H9 (cell line): ENCODE results near the gene PHF21B. TPM values are rescaled to one million over a fixed set of nuclear protein-coding genes. Genes with fewer than 3 reads are reported as not detected.

ENCODE experiments used
- DNase-seq: peaks from one replicate; pipeline ENCODE4 v3.0.0-alpha.2; 2017
- H2AFZ ChIP-seq: one replicate; pipeline ENCODE4 v1.6.1; 2013; ENCODE audit warnings: mild to moderate bottlenecking, low read length, control low read depth, moderate library complexity
- H2AK5ac ChIP-seq: 2 replicates; pipeline ENCODE4 v1.6.1; 2013; ENCODE audit warnings: low read length, control low read depth, mixed read lengths; ENCODE audit not compliant: insufficient read length
- H2BK120ac ChIP-seq: one replicate; pipeline ENCODE4 v1.6.1; 2013; ENCODE audit warnings: low read depth, mild to moderate bottlenecking, low read length, control low read depth, inconsistent platforms; ENCODE audit not compliant: poor library complexity, severe bottlenecking
- H2BK12ac ChIP-seq: 2 replicates; pipeline ENCODE4 v1.6.1; 2013; ENCODE audit warnings: low read length, control low read depth, mixed read lengths, low read depth; ENCODE audit not compliant: insufficient read length
- H2BK15ac ChIP-seq: 2 replicates; pipeline ENCODE4 v1.6.1; 2013; ENCODE audit warnings: low read depth, low read length, control low read depth
- H2BK20ac ChIP-seq: one replicate; pipeline ENCODE4 v1.6.1; 2013; ENCODE audit warnings: low read depth, mild to moderate bottlenecking, low read length, control low read depth, inconsistent platforms; ENCODE audit not compliant: poor library complexity, severe bottlenecking
- H2BK5ac ChIP-seq: 2 replicates; pipeline ENCODE4 v1.6.1; 2013; ENCODE audit warnings: low read length, control low read depth, mixed read lengths; ENCODE audit not compliant: insufficient read length
- H3K14ac ChIP-seq: 2 replicates; pipeline ENCODE4 v1.6.1; 2013; ENCODE audit warnings: low read length, control low read depth; ENCODE audit not compliant: insufficient read depth
- H3K18ac ChIP-seq: 2 replicates; pipeline ENCODE4 v1.6.1; 2013; ENCODE audit warnings: low read depth, mild to moderate bottlenecking, mixed read lengths, low read length, control low read depth; ENCODE audit not compliant: insufficient read length
- H3K23ac ChIP-seq: 2 replicates; pipeline ENCODE4 v1.6.1; 2013; ENCODE audit warnings: low read length, control low read depth, mixed read lengths, low read depth; ENCODE audit not compliant: insufficient read length
- H3K23me2 ChIP-seq: 2 replicates; pipeline ENCODE4 v1.6.1; 2013; ENCODE audit warnings: low read depth, mild to moderate bottlenecking, mixed read lengths, low read length, control low read depth; ENCODE audit not compliant: insufficient read length, poor library complexity, severe bottlenecking
- H3K27ac ChIP-seq: 2 replicates; pipeline ENCODE4 v1.5.1; 2013; ENCODE audit warnings: low read length, control low read depth, mixed read lengths, low read depth; ENCODE audit not compliant: insufficient read length
- H3K27me3 ChIP-seq: 2 replicates; pipeline ENCODE4 v1.6.1; 2013; ENCODE audit warnings: low read length, control low read depth, inconsistent platforms; ENCODE audit not compliant: insufficient read depth
- H3K4ac ChIP-seq: 2 replicates; pipeline ENCODE4 v1.6.1; 2013; ENCODE audit warnings: low read depth, mild to moderate bottlenecking, control low read depth, inconsistent platforms, low read length, moderate library complexity
- H3K4me1 ChIP-seq: 2 replicates; pipeline ENCODE4 v1.6.1; 2013; ENCODE audit warnings: low read length, control low read depth, inconsistent platforms; ENCODE audit not compliant: insufficient read depth
- H3K4me2 ChIP-seq: 2 replicates; pipeline ENCODE4 v1.6.1; 2013; ENCODE audit warnings: low read length, control low read depth, mixed read lengths; ENCODE audit not compliant: insufficient read length, insufficient read depth
- H3K56ac ChIP-seq: 2 replicates; pipeline ENCODE4 v1.6.1; 2013; ENCODE audit warnings: low read depth, mild to moderate bottlenecking, mixed read lengths, low read length, control low read depth; ENCODE audit not compliant: insufficient read length
- H3K79me1 ChIP-seq: 2 replicates; pipeline ENCODE4 v1.6.1; 2013; ENCODE audit warnings: low read depth, mild to moderate bottlenecking, moderate library complexity, low read length, control low read depth, inconsistent platforms; ENCODE audit not compliant: insufficient read depth, poor library complexity, severe bottlenecking
- H3K79me2 ChIP-seq: 2 replicates; pipeline ENCODE4 v1.6.1; 2013; ENCODE audit warnings: low read length, control low read depth, inconsistent platforms; ENCODE audit not compliant: insufficient read depth
- H3K9ac ChIP-seq: 2 replicates; pipeline ENCODE4 v1.6.1; 2013; ENCODE audit warnings: low read length, control low read depth, mixed read lengths; ENCODE audit not compliant: insufficient read length; ENCODE audit errors: extremely low read depth
- H3K9me3 ChIP-seq: one replicate; pipeline ENCODE4 v1.6.1; 2013; ENCODE audit warnings: low read depth, low read length, inconsistent platforms; ENCODE audit not compliant: control insufficient read depth
- H3T11ph ChIP-seq: one replicate; pipeline ENCODE4 v1.6.1; 2013; ENCODE audit warnings: mild to moderate bottlenecking, low read length, control low read depth, inconsistent platforms
- H4K20me1 ChIP-seq: one replicate; pipeline ENCODE4 v1.6.1; 2013; ENCODE audit not compliant: control insufficient read depth, insufficient read length, insufficient read depth
- H4K5ac ChIP-seq: 2 replicates; pipeline ENCODE4 v1.6.1; 2013; ENCODE audit warnings: low read depth, mild to moderate bottlenecking, mixed read lengths, low read length, control low read depth; ENCODE audit not compliant: insufficient read length
- H4K8ac ChIP-seq: replicated peaks from 2 replicates; pipeline ENCODE4 v1.6.1; 2013; ENCODE audit warnings: low read length, control low read depth, mixed read lengths, low read depth; ENCODE audit not compliant: insufficient read length
- H4K91ac ChIP-seq: 2 replicates; pipeline ENCODE4 v1.6.1; 2013; ENCODE audit warnings: low read depth, mild to moderate bottlenecking, moderate library complexity, mixed read lengths, low read length, control low read depth; ENCODE audit not compliant: insufficient read length
- H3K27ac Mint-ChIP-seq, 3 experiments: 2 replicates in 2 of 3; 3 replicates in 1 of 3; pipeline ENCODE4 v1.8.0; 2020 to 2021; ENCODE audit warnings: mixed read lengths in 3 of 3, mild to moderate bottlenecking in 1 of 3, moderate library complexity in 1 of 3
- H3K27me3 Mint-ChIP-seq: 2 replicates; pipeline ENCODE4 v1.8.0; 2021; ENCODE audit warnings: low read depth, mild to moderate bottlenecking, moderate library complexity, mixed read lengths
- H3K36me3 Mint-ChIP-seq, 3 experiments: 2 replicates in 2 of 3; 3 replicates in 1 of 3; pipeline ENCODE4 v1.8.0; 2020 to 2021; ENCODE audit warnings: low read depth in 3 of 3, mixed read lengths in 3 of 3; ENCODE audit not compliant: insufficient read depth in 1 of 3
- H3K4me1 Mint-ChIP-seq, 2 experiments: 2 replicates each; pipeline ENCODE4 v1.8.0; 2020; ENCODE audit warnings: mixed read lengths in 2 of 2
- H3K4me3 Mint-ChIP-seq, 2 experiments: 2 replicates in 1 of 2; 3 replicates in 1 of 2; pipeline ENCODE4 v1.8.0; 2020 to 2021; ENCODE audit warnings: mild to moderate bottlenecking in 2 of 2, mixed read lengths in 2 of 2, moderate library complexity in 1 of 2
- H3K9me3 Mint-ChIP-seq, 2 experiments: 2 replicates in 1 of 2; 3 replicates in 1 of 2; pipeline ENCODE4 v1.8.0; 2020; ENCODE audit warnings: mild to moderate bottlenecking in 2 of 2, mixed read lengths in 2 of 2, moderate library complexity in 1 of 2
- WGBS: extraction: QIAGEN DNeasy Blood & Tissue Kit; methylation state at CpG from one replicate; pipeline ENCODE4 v1.1.7; 2013; ENCODE audit warnings: missing lambda C conversion rate, low lambda C conversion rate, mixed read lengths; ENCODE audit not compliant: insufficient read length; ENCODE audit errors: extremely low coverage; 5-methylcytosine and 5-hydroxymethylcytosine counted together
- total RNA-seq: library from RNA; stranded (reverse); gene quantifications from 2 replicates; pipeline ENCODE4 v1.2.1, GENCODE V29; 2021
- TF ChIP-seq, protein P1 (sequence below): fragments of 200-600 bp; sonication (generic); conservative IDR thresholded peaks from 3 replicates; pipeline ENCODE4 v1.8.0; 2021; ENCODE audit warnings: antibody characterized with exemption, mild to moderate bottlenecking

The PHF21B gene
- total RNA-seq, 1 experiment from 2014 or later = 60.3 TPM

DNA sequence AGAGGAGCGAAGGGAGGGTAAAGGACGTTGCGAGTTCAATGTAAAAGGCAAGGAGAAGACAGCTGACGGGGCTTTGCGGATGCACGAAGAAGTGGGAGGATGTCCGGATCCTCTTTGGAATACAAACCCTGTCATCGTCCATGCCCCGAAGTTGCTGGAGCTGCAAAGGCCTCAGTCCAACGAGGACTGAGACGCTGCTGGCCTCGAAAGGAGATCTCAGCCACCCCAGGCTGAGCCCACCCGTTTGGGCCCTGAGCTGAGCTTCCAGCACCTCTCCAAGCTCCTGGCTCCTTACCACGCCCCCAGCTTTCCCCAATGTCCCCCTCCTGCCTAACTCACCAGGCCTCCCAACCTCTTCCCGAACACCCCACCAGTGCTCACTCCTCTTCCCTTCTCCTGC is 46.1 kb upstream of the PHF21B start:
- no peaks in the 10 kb centered on the region for H3K79me2 ChIP-seq
- DNase-seq = no peak
- H3T11ph ChIP-seq = no peak overlapping the region
- no peak overlapping the region for H3K23ac ChIP-seq
- H3K79me1 ChIP-seq = no peaks in the 10 kb centered on the region
- no peak overlapping the region for H3K27ac ChIP-seq
- no peaks in the 10 kb centered on the region; the same call in 1 of the 2 replicates for H3K27me3 ChIP-seq
- peaks cover 0 to 3% of the 10 kb centered on the region in 2 experiments; a peak in 2 of 5 replicates for H3K9me3 Mint-ChIP-seq
- no CpG with 5 or more reads among the region's 15 CpGs for WGBS
- H3K4me2 ChIP-seq = no peak overlapping the region
- no peak overlapping the region; the same call in 1 of the 2 replicates for H3K14ac ChIP-seq
- peaks cover 32% of the 10 kb centered on the region for H3K27me3 Mint-ChIP-seq
- H2BK20ac ChIP-seq = no peak overlapping the region
- H2BK120ac ChIP-seq = no peak overlapping the region
- peaks cover 44 to 45% of the 10 kb centered on the region in 2 experiments for H3K4me1 Mint-ChIP-seq
- H2BK5ac ChIP-seq = no peak overlapping the region
- no peak overlapping the region for H2AFZ ChIP-seq
- H3K9ac ChIP-seq = no peak overlapping the region
- no peak overlapping the region for H4K91ac ChIP-seq
- H2BK12ac ChIP-seq = no peak overlapping the region
- H3K4me3 Mint-ChIP-seq = no peak overlapping the region
- H3K36me3 Mint-ChIP-seq = no peaks in the 10 kb centered on the region; a peak in 2 of 7 replicates
- H3K27ac Mint-ChIP-seq = peak overlapping the region in 1 of 3 experiments; percentile 40; a peak in 2 of 7 replicates
- no peaks in the 10 kb centered on the region for H4K20me1 ChIP-seq
- H2BK15ac ChIP-seq = no peak overlapping the region
- H2AK5ac ChIP-seq = no peak overlapping the region
- TF ChIP-seq, protein P1, sequence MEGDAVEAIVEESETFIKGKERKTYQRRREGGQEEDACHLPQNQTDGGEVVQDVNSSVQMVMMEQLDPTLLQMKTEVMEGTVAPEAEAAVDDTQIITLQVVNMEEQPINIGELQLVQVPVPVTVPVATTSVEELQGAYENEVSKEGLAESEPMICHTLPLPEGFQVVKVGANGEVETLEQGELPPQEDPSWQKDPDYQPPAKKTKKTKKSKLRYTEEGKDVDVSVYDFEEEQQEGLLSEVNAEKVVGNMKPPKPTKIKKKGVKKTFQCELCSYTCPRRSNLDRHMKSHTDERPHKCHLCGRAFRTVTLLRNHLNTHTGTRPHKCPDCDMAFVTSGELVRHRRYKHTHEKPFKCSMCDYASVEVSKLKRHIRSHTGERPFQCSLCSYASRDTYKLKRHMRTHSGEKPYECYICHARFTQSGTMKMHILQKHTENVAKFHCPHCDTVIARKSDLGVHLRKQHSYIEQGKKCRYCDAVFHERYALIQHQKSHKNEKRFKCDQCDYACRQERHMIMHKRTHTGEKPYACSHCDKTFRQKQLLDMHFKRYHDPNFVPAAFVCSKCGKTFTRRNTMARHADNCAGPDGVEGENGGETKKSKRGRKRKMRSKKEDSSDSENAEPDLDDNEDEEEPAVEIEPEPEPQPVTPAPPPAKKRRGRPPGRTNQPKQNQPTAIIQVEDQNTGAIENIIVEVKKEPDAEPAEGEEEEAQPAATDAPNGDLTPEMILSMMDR = no peak
- H3K18ac ChIP-seq = no peak overlapping the region
- H3K23me2 ChIP-seq = no peaks in the 10 kb centered on the region
- H3K56ac ChIP-seq = no peak overlapping the region
- no peak overlapping the region for H4K5ac ChIP-seq
- H4K8ac ChIP-seq = no peak overlapping the region
- H3K4me1 ChIP-seq = peaks cover 8% of the 10 kb centered on the region; the same call in 1 of the 2 replicates
- H3K4ac ChIP-seq = no peak overlapping the region
- no peaks in the 10 kb centered on the region for H3K9me3 ChIP-seq
